Neuronal stem cell (in vitro differentiated cells): Measurements from ENCODE around the gene ROBO1.

Experiments
- DNase-seq: peaks from one replicate; pipeline ENCODE4 v3.0.0-alpha.2; 2013; ENCODE audit warnings: low spot score
- H2AFZ ChIP-seq: one replicate; pipeline ENCODE4 v1.6.1; 2013; ENCODE audit warnings: mild to moderate bottlenecking, low read length, inconsistent platforms
- H2AK5ac ChIP-seq: 2 replicates; pipeline ENCODE4 v1.6.1; 2013; ENCODE audit warnings: low read depth, mild to moderate bottlenecking, inconsistent platforms, low read length, moderate library complexity, mixed read lengths
- H2BK120ac ChIP-seq: 2 replicates; pipeline ENCODE4 v1.6.1; 2013; ENCODE audit warnings: low read depth, mild to moderate bottlenecking, inconsistent platforms, low read length, moderate library complexity, mixed read lengths
- H2BK12ac ChIP-seq: one replicate; pipeline ENCODE4 v1.6.1; 2013; ENCODE audit warnings: low read length, inconsistent platforms
- H2BK15ac ChIP-seq: 2 replicates; pipeline ENCODE4 v1.6.1; 2013; ENCODE audit warnings: mild to moderate bottlenecking, low read length, inconsistent platforms, mixed read lengths
- H2BK5ac ChIP-seq: one replicate; pipeline ENCODE4 v1.6.1; 2013; ENCODE audit warnings: inconsistent platforms, mild to moderate bottlenecking, low read length, moderate library complexity
- H3K14ac ChIP-seq: one replicate; pipeline ENCODE4 v1.6.1; 2013; ENCODE audit warnings: low read length, inconsistent platforms
- H3K18ac ChIP-seq: 2 replicates; pipeline ENCODE4 v1.6.1; 2013; ENCODE audit warnings: low read length, inconsistent platforms
- H3K23ac ChIP-seq: 2 replicates; pipeline ENCODE4 v1.6.1; 2013; ENCODE audit warnings: low read depth, mild to moderate bottlenecking, mixed read lengths, low read length, inconsistent platforms; ENCODE audit not compliant: poor library complexity
- H3K27ac ChIP-seq: replicated peaks from 3 replicates; pipeline ENCODE4 v1.5.1; 2013; ENCODE audit warnings: low read length, inconsistent platforms
- H3K27me3 ChIP-seq, 3 experiments: 2 replicates each; pipeline ENCODE4 v1.6.1; 2013; ENCODE audit warnings: low read length in 3 of 3, mild to moderate bottlenecking in 2 of 3, inconsistent platforms in 1 of 3, low read depth in 1 of 3, mixed read lengths in 1 of 3, moderate library complexity in 1 of 3; ENCODE audit not compliant: control insufficient read depth in 3 of 3, insufficient read depth in 3 of 3
- H3K36me3 ChIP-seq, 2 donors: replicated peaks in 1 of 2; 2 replicates each; pipeline ENCODE4 v1.6.1; 2013; ENCODE audit warnings: low read length in 2 of 2; ENCODE audit not compliant: control insufficient read depth in 2 of 2, insufficient read depth in 2 of 2
- H3K4ac ChIP-seq: 2 replicates; pipeline ENCODE4 v1.6.1; 2013; ENCODE audit warnings: inconsistent platforms, mild to moderate bottlenecking, low read length, moderate library complexity
- H3K4me1 ChIP-seq, 2 donors: 1 replicate in 1 of 2; 2 replicates in 1 of 2; pipeline ENCODE4 v1.6.1; 2013; ENCODE audit warnings: low read length in 2 of 2, low read depth in 1 of 2; ENCODE audit not compliant: control insufficient read depth in 2 of 2, insufficient read depth in 1 of 2
- H3K4me2 ChIP-seq: one replicate; pipeline ENCODE4 v1.6.1; 2013; ENCODE audit warnings: mild to moderate bottlenecking, low read length, inconsistent platforms; ENCODE audit not compliant: insufficient read depth, poor library complexity, severe bottlenecking
- H3K4me3 ChIP-seq, 2 donors: 2 replicates each; pipeline ENCODE4 v1.5.1; 2013; ENCODE audit warnings: low read length in 2 of 2, mild to moderate bottlenecking in 2 of 2, inconsistent platforms in 1 of 2, moderate library complexity in 1 of 2
- H3K79me1 ChIP-seq: one replicate; pipeline ENCODE4 v1.6.1; 2013; ENCODE audit warnings: low read depth, mild to moderate bottlenecking, inconsistent platforms, low read length, moderate library complexity
- H3K9ac ChIP-seq: one replicate; pipeline ENCODE4 v1.6.1; 2013; ENCODE audit warnings: mild to moderate bottlenecking, low read depth, low read length, inconsistent platforms; ENCODE audit not compliant: poor library complexity
- H3K9me3 ChIP-seq, 2 donors: replicated peaks in 1 of 2; 2 replicates each; pipeline versions ENCODE3 to v1.6.1; 2013; ENCODE audit warnings: low read length in 2 of 2, mild to moderate bottlenecking in 2 of 2, inconsistent platforms in 1 of 2, low read depth in 1 of 2, mixed read lengths in 1 of 2, moderate library complexity in 1 of 2; ENCODE audit not compliant: control insufficient read depth in 2 of 2, insufficient read depth in 1 of 2
- H4K8ac ChIP-seq: one replicate; pipeline ENCODE4 v1.6.1; 2013; ENCODE audit warnings: low read depth, mild to moderate bottlenecking, inconsistent platforms, low read length, moderate library complexity
- H4K91ac ChIP-seq: one replicate; pipeline ENCODE4 v1.6.1; 2013; ENCODE audit warnings: low read length, low read depth, mild to moderate bottlenecking, inconsistent platforms; ENCODE audit not compliant: poor library complexity
- WGBS, 2 donors: extraction: QIAGEN DNeasy Blood & Tissue Kit; methylation state at CpG; one replicate each; pipeline ENCODE4 v1.1.7; 2013; ENCODE audit warnings: missing lambda C conversion rate in 2 of 2, mixed read lengths in 1 of 2; ENCODE audit not compliant: insufficient read length in 2 of 2, insufficient replicate concordance in 1 of 2; ENCODE audit errors: extremely low coverage in 2 of 2; 5-methylcytosine and 5-hydroxymethylcytosine counted together

The ROBO1 gene

GRCh38 chr3:79015854-79016253, 751.9 kb downstream of the ROBO1 start:
- Histone ChIP-seq H3K79me1 (peaks cover 5% of the 10 kb centered on the region), H2BK5ac (no peak overlapping the region), H3K4me3 (peak overlapping the region in 1 of 2 donors; percentile 81), H4K8ac (no peak overlapping the region), H3K9ac (no peak overlapping the region), H2BK12ac (no peak overlapping the region), H3K4me2 (peak overlapping the region; percentile 44), H3K36me3 (no peaks in the 10 kb centered on the region), H2BK120ac (no peak overlapping the region), H4K91ac (no peak overlapping the region), H3K4ac (no peak overlapping the region), H3K27ac (no peak overlapping the region), H3K14ac (no peak overlapping the region), H3K27me3 (no peaks in the 10 kb centered on the region), H3K23ac (no peak overlapping the region), H2AK5ac (no peak overlapping the region), H2BK15ac (no peak overlapping the region), H3K9me3 (no peaks in the 10 kb centered on the region), H3K4me1 (peaks cover 7 to 17% of the 10 kb centered on the region in 2 donors), H2AFZ (no peak overlapping the region), H3K18ac (no peak overlapping the region)
- no peak for DNase-seq
- no CpG with 5 or more reads among the region's 1 CpG for WGBS, 2 donors

GRCh38 chr3:79012946-79013362, 754.8 kb downstream of the ROBO1 start:
- Histone ChIP-seq H3K4ac (no peak overlapping the region), H3K36me3 (no peaks in the 10 kb centered on the region), H3K27ac (no peak overlapping the region), H3K18ac (no peak overlapping the region), H2BK12ac (no peak overlapping the region), H4K91ac (no peak overlapping the region), H3K9me3 (no peaks in the 10 kb centered on the region), H2AFZ (no peak overlapping the region), H2BK5ac (no peak overlapping the region), H3K9ac (no peak overlapping the region), H3K14ac (no peak overlapping the region), H3K27me3 (no peaks in the 10 kb centered on the region), H4K8ac (no peak overlapping the region), H2BK15ac (no peak overlapping the region), H3K23ac (no peak overlapping the region), H2BK120ac (no peak overlapping the region), H3K4me2 (no peak overlapping the region), H2AK5ac (no peak overlapping the region), H3K4me3 (no peak overlapping the region), H3K4me1 (peaks cover 7 to 17% of the 10 kb centered on the region in 2 donors), H3K79me1 (peaks cover 3% of the 10 kb centered on the region)
- DNase-seq = no peak
- WGBS, 2 donors = no CpG with 5 or more reads among the region's 2 CpGs

GRCh38 chr3:79012530-79012913, 755.3 kb downstream of the ROBO1 start:
- no peak for DNase-seq
- H2BK5ac ChIP-seq = no peak overlapping the region
- WGBS, 2 donors = no CpG with 5 or more reads among the region's 2 CpGs
- peak overlapping the region; percentile 11 for H3K4me2 ChIP-seq
- no peak overlapping the region for H2BK12ac ChIP-seq
- H3K27ac ChIP-seq = no peak overlapping the region
- no peak overlapping the region for H3K23ac ChIP-seq
- H2AFZ ChIP-seq = no peak overlapping the region
- H3K9me3 ChIP-seq = no peaks in the 10 kb centered on the region
- no peak overlapping the region for H3K9ac ChIP-seq
- no peak overlapping the region for H2AK5ac ChIP-seq
- no peaks in the 10 kb centered on the region for H3K36me3 ChIP-seq
- no peak overlapping the region for H3K4me3 ChIP-seq
- H4K91ac ChIP-seq = no peak overlapping the region
- H3K18ac ChIP-seq = no peak overlapping the region
- H3K14ac ChIP-seq = no peak overlapping the region
- H3K79me1 ChIP-seq = peaks cover 3% of the 10 kb centered on the region
- no peak overlapping the region for H2BK120ac ChIP-seq
- H2BK15ac ChIP-seq = no peak overlapping the region
- peaks cover 7 to 17% of the 10 kb centered on the region in 2 donors for H3K4me1 ChIP-seq
- H3K4ac ChIP-seq = no peak overlapping the region
- H3K27me3 ChIP-seq = no peaks in the 10 kb centered on the region
- H4K8ac ChIP-seq = no peak overlapping the region

GRCh38 chr3:79011821-79012529, 755.8 kb downstream of the ROBO1 start:
- no peak overlapping the region for H3K4me2 ChIP-seq
- H4K91ac ChIP-seq = no peak overlapping the region
- no peak overlapping the region for H2BK15ac ChIP-seq
- no peaks in the 10 kb centered on the region for H3K27me3 ChIP-seq
- H2BK12ac ChIP-seq = no peak overlapping the region
- peaks cover 3% of the 10 kb centered on the region for H3K79me1 ChIP-seq
- no peak overlapping the region for H2BK5ac ChIP-seq
- H2BK120ac ChIP-seq = no peak overlapping the region
- H3K9ac ChIP-seq = no peak overlapping the region
- no peaks in the 10 kb centered on the region for H3K36me3 ChIP-seq
- H3K4me3 ChIP-seq = no peak overlapping the region
- no peak overlapping the region for H2AK5ac ChIP-seq
- DNase-seq = no peak
- no CpG with 5 or more reads among the region's 5 CpGs for WGBS, 2 donors
- H3K23ac ChIP-seq = no peak overlapping the region
- H2AFZ ChIP-seq = no peak overlapping the region
- no peak overlapping the region for H3K14ac ChIP-seq
- H4K8ac ChIP-seq = no peak overlapping the region
- H3K9me3 ChIP-seq = no peaks in the 10 kb centered on the region
- no peak overlapping the region for H3K4ac ChIP-seq
- peaks cover 7 to 17% of the 10 kb centered on the region in 2 donors for H3K4me1 ChIP-seq
- no peak overlapping the region for H3K18ac ChIP-seq
- no peak overlapping the region for H3K27ac ChIP-seq
